Small intestine (tissue), 7 donors: ENCODE measurements around the gene LRPAP1. TPM values are rescaled to one million over a fixed set of nuclear protein-coding genes. Genes with fewer than 3 reads are reported as not detected.

ENCODE experiments used
- DNase-seq, 2 donors: peaks; one replicate each; pipeline versions ENCODE4 v3.0.0 to v3.0.0-alpha.2; 2013
- FAIRE-seq: peaks from 2 replicates; lab custom pipeline; 2012; peaks lifted over from hg19 to GRCh38; lab: Jason Lieb, UNC
- H3K27ac ChIP-seq, 3 donors: one replicate each; pipeline ENCODE4 v1.5.1; 2013; ENCODE audit warnings: low read length in 2 of 3, mild to moderate bottlenecking in 2 of 3, control low read depth in 1 of 3, inconsistent platforms in 1 of 3, low read depth in 1 of 3, moderate library complexity in 1 of 3
- H3K27me3 ChIP-seq, 3 donors: one replicate each; pipeline ENCODE4 v1.6.1; 2013; ENCODE audit warnings: low read length in 3 of 3, inconsistent platforms in 1 of 3; ENCODE audit not compliant: control insufficient read depth in 3 of 3, insufficient read depth in 3 of 3
- H3K36me3 ChIP-seq, 3 donors: one replicate each; pipeline ENCODE4 v1.6.1; 2013; ENCODE audit warnings: low read length in 3 of 3, inconsistent platforms in 1 of 3, low read depth in 1 of 3, mild to moderate bottlenecking in 1 of 3, moderate library complexity in 1 of 3; ENCODE audit not compliant: control insufficient read depth in 3 of 3, insufficient read depth in 2 of 3
- H3K4me1 ChIP-seq, 3 donors: one replicate each; pipeline ENCODE4 v1.6.1; 2013; ENCODE audit warnings: low read length in 2 of 3, inconsistent platforms in 1 of 3, low read depth in 1 of 3, mild to moderate bottlenecking in 1 of 3, moderate library complexity in 1 of 3; ENCODE audit not compliant: control insufficient read depth in 3 of 3, insufficient read depth in 2 of 3
- H3K4me3 ChIP-seq, 3 donors: one replicate each; pipeline ENCODE4 v1.5.1; 2013; ENCODE audit warnings: low read length in 3 of 3, control low read depth in 1 of 3, inconsistent platforms in 1 of 3, low read depth in 1 of 3, mild to moderate bottlenecking in 1 of 3, moderate library complexity in 1 of 3
- H3K9me3 ChIP-seq, 2 donors: one replicate each; pipeline ENCODE4 v1.6.1; 2013; ENCODE audit warnings: low read depth in 1 of 2, low read length in 1 of 2; ENCODE audit not compliant: control insufficient read depth in 2 of 2, insufficient read depth in 1 of 2
- WGBS, 3 donors: extraction: QIAGEN DNeasy Blood & Tissue Kit; methylation state at CpG; one replicate each; pipeline ENCODE4 v1.1.7; 2013; 5-methylcytosine and 5-hydroxymethylcytosine counted together
- polyA plus RNA-seq, 4 donors: library from polyadenylated mRNA; stranded (reverse) in 3 of 4; unstranded in 1 of 4; fragments of 200-250 nt in 3 of 4; fragments of 120-200 nt in 1 of 4; gene quantifications; one replicate each; pipeline versions ENCODE4 v1.2.1 to v1.2.3, GENCODE V29; 2013
- donor health status: healthy with polysubstance abuse.
- donor health status: control.
- donor health status: control.
- donor health status: Bipolar disorder and iron deficiency.
- donor health status: healthy.

LRPAP1 gene
- polyA plus RNA-seq, 4 donors: 20.1 to 268 (median 69.6) TPM

DNA sequence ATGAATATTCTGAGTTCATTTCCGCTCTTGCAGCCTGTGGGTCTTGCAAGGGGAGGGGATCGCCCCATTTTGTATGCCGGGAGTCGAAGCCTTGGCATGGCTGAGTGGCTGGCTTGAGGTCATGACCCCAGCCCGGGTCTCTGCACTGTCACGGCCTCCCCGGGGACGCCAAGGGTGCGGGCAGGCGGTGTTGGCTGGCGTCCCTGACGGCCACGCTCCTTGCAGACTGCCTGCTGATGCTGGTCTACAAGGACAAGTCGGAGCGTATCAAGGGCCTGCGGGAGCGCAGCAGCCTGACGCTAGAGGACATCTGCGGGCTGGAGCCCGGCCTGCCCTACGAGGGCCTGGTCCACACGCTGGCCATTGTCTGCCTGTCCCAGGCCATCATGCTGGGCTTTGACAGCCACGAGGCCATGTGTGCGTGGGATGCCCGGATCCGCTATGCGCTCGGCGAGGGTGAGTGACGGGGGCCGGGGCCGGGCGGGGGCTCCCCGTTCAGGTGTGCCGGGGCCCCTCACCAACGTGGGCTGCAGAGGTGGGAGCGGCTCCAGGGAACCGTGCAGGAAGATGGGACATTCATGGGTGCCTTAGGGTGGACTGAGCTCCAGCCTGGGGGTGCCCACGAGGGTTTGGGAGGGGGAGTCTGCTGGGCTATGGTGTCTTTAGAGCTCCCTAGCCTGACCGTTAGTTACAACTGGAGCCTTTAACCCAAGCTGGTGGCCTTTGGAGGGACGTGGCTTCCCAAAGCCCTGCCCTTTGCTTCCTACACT is 58.9 kb downstream of the LRPAP1 start:
- Histone ChIP-seq H3K4me1 (no peaks in the 10 kb centered on the region), H3K4me3 (no peak overlapping the region), H3K27ac (no peak overlapping the region), H3K27me3 (peaks cover 0 to 8% (median 0%) of the 10 kb centered on the region in 3 donors), H3K36me3 (no peaks in the 10 kb centered on the region), H3K9me3 (no peaks in the 10 kb centered on the region)
- FAIRE-seq (no peak), DNase-seq (no peak)
- WGBS, 3 donors: 80 to 85% (median 83%) methylated on average over 40 to 41 of the region's 41 CpGs

DNA sequence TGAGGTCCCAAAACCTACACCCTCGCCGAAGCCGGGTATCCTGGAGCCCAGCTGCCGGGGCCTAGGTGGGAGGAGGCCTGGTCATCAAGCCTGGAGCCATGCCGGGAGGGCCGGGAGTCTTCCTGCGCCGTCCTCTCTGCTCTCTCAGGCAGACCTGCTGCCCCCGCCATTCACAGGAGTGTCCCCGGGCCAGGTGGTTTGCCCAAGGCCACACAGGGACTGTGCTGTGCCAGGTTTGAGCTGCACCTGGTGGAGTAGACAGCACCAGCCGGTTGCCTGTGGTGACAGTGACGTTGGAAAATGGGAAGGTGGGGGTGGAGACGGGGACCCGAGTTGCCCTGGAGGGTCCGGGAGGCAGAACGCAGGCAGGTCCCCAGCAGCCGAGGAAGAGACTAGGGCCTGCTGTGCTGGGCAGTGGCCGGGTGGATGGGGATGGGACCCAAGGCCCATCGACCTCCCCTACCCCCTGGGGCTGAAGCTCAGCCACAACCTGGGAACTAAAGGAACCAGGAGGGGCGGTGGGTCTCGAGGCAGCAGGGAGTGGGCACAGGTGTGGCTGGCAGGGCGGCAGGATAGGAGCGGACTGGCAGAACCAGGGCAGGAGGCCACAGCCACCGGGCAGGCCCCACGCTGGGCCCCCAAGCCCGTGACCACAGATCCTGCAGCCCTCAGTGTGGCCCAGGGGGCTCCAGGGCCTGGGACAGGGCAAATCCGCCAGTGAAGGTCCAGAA is 59.6 kb downstream of the LRPAP1 start:
- FAIRE-seq (no peak), DNase-seq (no peak)
- no peaks in the 10 kb centered on the region for H3K36me3 ChIP-seq
- 32 to 89% (median 43%) methylated on average over 23 to 27 of the region's 27 CpGs for WGBS, 3 donors
- no peaks in the 10 kb centered on the region for H3K9me3 ChIP-seq
- H3K4me1 ChIP-seq: no peaks in the 10 kb centered on the region
- H3K27me3 ChIP-seq: peaks cover 0 to 3% (median 0%) of the 10 kb centered on the region in 3 donors
- H3K4me3 ChIP-seq: no peak overlapping the region
- no peak overlapping the region for H3K27ac ChIP-seq

DNA sequence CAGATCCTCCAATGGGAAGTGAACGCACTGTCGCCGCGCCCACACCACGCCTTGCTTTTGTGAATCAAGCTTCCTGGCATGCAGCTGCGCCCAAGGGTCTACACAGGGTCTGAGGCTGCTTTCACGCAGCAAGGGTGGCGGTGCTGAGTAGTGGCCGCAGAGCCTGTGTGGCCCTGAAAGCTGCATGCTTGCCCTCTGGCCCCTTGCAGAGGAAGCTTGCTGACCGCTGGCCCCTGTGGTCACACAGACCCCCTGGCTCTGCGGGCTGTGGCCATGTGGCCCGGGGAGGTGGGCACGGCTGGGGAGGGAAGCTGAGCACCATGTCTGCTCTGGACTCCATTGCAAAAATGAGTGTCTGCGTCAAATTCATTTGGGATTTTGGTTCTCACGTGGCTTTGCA is 60.3 kb downstream of the LRPAP1 start:
- Histone ChIP-seq H3K4me3 (no peak overlapping the region), H3K4me1 (no peaks in the 10 kb centered on the region), H3K9me3 (no peaks in the 10 kb centered on the region), H3K36me3 (no peaks in the 10 kb centered on the region), H3K27ac (no peak overlapping the region), H3K27me3 (peaks cover 0 to 3% (median 0%) of the 10 kb centered on the region in 3 donors)
- DNase-seq: no peak
- no peak for FAIRE-seq
- WGBS, 3 donors: 80 to 86% (median 83%) methylated on average over 15 of the region's 15 CpGs

DNA sequence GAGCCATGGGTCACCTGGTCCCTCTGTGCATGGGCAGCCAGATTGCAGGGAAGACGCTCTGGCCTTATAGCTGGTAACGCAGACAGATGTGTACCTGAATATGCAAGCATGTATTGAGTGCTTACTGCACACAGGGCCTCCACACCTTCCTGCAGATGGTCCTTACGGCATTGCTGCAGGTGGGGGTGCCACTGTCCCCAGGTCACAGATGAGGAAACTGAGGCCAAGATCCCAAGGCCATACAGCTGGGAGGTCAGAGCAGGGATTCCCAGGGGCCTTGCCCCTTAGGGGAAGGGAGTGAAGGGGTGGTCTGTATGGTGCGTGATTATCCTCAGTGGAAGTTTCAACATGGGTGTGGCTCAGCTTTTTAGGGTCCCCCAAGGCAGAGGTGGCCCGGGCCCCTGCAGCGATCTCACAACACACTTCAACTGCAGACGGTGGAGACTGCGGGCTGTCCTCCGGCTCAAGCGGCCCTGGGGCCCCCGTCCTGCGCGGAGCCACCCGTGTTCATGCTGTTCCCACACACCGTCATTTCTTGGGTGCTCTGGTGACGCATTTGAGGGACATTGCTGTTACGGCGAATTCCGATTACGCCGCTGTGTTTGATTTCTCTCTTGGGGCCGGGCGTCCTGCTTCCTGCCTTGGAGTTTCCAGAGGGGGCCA is 61.0 kb downstream of the LRPAP1 start:
- Histone ChIP-seq H3K4me1 (no peaks in the 10 kb centered on the region), H3K36me3 (no peaks in the 10 kb centered on the region), H3K27ac (no peak overlapping the region), H3K27me3 (peaks cover 0 to 3% (median 0%) of the 10 kb centered on the region in 3 donors), H3K4me3 (no peak overlapping the region), H3K9me3 (no peaks in the 10 kb centered on the region)
- DNase-seq (no peak), FAIRE-seq (no peak)
- 90 to 92% (median 92%) methylated on average over 23 of the region's 23 CpGs for WGBS, 3 donors

DNA sequence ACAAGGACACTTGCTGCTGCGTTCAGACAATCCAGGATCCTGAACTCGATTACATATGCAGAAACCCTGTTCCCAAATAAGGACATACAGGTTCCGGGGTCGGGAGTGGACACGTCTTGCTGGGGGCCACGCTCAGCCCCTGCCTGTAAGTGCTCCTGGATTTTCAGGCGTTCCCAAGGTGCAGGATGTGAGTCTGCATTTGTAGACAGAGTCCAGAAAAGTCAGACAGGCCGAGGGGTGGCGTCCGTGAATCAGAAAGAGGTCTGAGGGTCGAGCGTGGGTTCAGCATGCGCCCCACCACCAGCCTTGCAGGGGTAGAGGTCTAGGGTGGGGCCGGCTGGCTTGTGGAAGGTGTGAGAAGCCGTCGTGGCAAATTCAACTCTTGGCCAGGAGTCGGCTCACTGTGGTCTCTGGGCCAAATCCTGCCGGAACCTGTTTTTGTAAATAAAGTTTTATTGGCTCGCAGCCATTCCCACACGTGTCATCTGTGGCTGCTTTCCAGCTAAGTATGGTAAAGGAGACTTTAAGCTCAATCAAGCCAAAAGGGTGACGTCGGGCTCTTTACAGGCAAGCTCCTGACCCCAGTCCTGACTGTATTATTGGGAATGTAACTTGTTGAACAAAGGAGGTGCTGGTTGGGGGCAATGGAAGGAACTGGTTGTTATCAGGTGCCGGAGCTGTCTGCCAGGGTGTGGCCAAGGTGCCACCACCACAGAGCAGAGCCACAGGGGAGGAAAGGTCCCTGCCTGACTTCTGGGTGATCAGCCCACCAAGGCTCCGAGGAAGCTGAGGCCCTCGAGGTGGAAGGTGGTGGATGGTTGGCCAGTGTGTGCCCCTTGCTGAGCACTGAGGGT is 61.8 kb downstream of the LRPAP1 start:
- no peak overlapping the region for H3K4me3 ChIP-seq
- H3K27ac ChIP-seq: no peak overlapping the region
- peaks cover 0 to 3% (median 0%) of the 10 kb centered on the region in 3 donors for H3K27me3 ChIP-seq
- FAIRE-seq: no peak
- H3K4me1 ChIP-seq: no peaks in the 10 kb centered on the region
- WGBS, 3 donors: 30 to 64% (median 40%) methylated on average over 25 of the region's 25 CpGs
- no peaks in the 10 kb centered on the region for H3K9me3 ChIP-seq
- DNase-seq: peak in 1 of 2 donors; percentile 19
- no peaks in the 10 kb centered on the region for H3K36me3 ChIP-seq

DNA sequence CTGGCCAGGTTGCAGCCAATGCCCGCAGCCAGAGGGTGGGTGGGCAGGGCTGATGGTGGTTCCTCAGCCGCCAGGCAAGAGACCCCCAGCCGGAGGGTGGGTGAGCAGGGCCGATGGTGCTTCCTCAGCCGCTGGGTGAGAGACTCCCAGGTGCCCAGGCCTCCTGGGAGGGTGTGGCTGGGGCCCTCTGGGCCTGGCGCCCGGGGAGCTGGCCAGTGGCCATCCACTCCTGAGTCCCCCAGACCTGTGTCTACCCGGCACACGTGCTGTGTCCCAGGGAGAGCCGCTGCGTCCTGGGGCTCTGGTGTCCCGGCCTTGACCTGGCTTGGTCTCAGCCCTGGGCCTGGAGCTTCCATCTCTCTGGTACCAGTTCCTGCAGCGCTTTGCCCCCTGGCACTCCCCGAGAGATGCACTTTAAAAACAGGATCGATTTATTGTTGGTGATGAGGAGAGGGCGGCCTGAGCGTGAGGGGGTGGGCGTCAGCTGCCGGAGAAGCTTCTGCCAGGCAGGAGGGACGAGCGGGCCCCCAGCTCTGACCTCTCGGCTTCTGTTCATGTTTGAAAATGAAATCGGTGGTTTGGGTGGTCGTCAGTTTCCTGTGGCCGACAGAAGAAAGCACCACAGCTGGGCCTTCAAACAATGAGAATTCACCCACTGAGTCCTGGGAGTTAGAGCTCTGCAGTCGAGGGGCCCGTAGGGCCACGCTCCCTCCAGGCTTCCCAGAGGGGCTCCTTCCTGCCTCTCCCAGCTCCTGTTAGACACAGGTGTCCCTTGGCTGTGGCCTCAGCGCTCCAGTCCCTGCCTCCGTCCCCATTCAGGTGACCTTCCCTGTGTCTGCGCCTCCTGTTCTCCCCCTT is 62.6 kb downstream of the LRPAP1 start:
- FAIRE-seq: no peak
- no peak overlapping the region for H3K27ac ChIP-seq
- 62 to 82% (median 68%) methylated on average over 30 to 31 of the region's 31 CpGs for WGBS, 3 donors
- no peaks in the 10 kb centered on the region for H3K9me3 ChIP-seq
- DNase-seq: no peak
- peaks cover 0 to 6% (median 0%) of the 10 kb centered on the region in 3 donors for H3K27me3 ChIP-seq
- H3K4me3 ChIP-seq: no peak overlapping the region
- H3K36me3 ChIP-seq: no peaks in the 10 kb centered on the region
- no peaks in the 10 kb centered on the region for H3K4me1 ChIP-seq

DNA sequence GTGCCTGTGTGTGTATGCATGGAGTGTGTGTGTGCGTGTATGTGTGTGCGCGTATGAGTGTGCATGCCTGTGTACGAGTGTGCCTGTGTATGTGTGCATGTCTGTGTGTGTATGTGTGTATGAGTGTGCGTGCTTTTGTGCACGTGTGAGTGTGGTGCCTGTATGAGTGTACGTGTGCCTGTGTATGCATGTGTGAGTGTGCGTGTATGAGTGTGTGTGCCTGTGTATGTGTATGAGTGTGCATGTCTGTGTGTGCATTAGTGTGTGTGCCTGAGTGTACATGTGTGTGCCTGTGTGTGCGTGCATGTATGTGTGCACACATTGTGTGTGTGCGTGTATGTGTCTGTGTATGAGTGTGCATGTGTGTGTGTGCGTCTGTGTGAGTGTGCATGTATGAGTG is 63.4 kb downstream of the LRPAP1 start:
- H3K4me3 ChIP-seq: no peak overlapping the region
- no peak for FAIRE-seq
- no peak for DNase-seq
- H3K27me3 ChIP-seq: peaks cover 0 to 11% (median under 1%) of the 10 kb centered on the region in 3 donors
- H3K4me1 ChIP-seq: no peaks in the 10 kb centered on the region
- no peaks in the 10 kb centered on the region for H3K36me3 ChIP-seq
- H3K9me3 ChIP-seq: no peaks in the 10 kb centered on the region
- no peak overlapping the region for H3K27ac ChIP-seq
- WGBS, 3 donors: 95 to 98% (median 97%) methylated on average over 11 of the region's 11 CpGs
